COLO668 (cell line): Measurements from ENCODE around the gene TOGARAM2.

Experiments
- DNase-seq: peaks from one replicate; lab custom pipeline; 2025; ENCODE audit not compliant: unreplicated experiment; lab: John Stamatoyannopoulos, UW

Gene TOGARAM2

DNA sequence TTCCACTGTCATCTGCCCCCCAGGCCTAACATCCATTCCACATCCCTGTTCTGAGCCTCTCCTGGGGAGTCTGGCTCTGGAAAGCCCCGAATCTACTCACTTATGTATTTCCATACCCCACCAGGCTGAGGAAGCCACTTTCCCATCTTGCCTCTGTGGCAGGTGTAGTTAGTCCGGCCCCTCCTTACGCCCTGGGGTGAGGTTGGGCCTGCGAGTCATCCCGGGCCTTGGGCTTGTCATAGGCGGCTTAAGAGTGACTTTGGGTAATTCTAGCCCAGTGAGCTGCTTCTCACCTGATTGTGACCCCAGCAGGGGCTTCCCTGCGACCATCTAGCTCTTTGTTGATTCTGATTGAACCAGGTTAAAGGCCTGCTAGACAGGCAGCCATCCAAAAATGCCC is 72.1 kb downstream of the TOGARAM2 start:
- no peak for DNase-seq

DNA sequence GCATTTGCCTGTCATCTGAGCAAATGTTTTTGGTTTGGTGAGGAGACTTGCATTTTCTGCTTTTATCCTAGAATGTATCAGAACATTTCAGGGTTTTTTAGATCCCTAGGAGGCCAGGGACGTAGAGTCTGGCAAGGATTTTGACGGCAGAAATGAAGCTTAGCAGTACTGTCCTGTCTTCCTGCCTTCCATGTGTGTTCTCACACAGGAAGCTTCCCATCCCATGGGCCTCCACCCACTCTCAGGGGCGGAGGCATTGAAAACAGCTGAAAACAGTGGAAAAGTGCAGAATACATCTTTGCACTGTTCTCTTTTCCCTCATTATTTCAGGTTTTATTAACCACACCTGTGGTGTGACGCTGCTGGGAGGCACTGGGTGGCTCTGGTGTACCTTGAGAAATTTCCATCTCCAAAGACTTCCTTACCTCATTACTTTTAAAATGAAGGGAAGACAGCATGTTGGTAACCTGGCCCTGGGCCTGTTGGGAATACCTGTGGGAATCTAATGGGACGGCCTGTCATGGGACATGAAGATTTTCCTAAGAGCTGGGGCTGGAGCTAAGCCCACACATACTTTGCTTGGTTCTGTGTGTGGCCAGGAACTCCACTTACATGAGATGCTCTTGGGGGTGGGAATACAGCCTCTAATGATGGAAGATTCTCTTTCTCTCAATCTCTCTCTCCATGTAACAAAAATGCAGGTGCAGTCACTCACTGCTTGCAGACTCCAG is 72.7 kb downstream of the TOGARAM2 start:
- no peak for DNase-seq

DNA sequence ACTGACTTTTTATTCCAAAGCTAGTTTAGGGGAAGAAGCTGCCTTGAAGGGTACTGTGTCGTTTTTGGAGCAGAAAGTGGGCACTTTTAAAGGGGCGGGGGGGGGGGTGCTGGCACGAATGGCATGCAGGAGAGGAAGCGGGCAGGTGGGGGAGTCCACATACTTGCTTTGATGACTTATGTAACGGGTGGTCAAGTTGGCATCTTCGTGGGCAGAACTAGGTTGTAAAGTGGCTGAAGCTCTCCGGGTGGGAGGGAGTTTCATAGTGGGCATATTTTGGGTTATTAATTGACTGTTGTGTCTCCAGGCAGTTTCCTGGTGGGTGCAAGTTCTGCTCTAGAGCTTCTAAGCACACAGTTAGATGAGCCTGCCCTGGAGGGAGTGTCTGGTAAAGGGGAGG is 73.3 kb downstream of the TOGARAM2 start:
- no peak for DNase-seq

DNA sequence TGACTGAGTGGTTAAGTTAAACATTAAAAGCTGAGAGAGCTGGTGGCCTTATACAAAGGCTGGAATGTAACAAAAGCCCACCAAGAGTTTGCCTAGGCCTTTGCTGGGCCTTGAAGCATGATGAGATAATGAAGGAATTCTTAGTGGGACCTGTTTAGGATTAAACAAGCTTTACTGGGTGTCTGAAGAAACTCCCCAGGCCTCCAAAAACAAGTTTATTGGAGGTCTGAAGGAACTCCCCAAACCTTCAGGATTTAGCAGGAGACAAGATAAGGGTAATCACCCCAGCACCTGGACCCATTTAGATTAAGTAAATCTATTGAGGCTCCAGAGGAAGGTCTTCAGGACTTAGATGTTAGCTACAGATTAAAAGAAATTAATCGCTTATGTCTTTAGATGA is 74.5 kb downstream of the TOGARAM2 start:
- DNase-seq, result no peak

DNA sequence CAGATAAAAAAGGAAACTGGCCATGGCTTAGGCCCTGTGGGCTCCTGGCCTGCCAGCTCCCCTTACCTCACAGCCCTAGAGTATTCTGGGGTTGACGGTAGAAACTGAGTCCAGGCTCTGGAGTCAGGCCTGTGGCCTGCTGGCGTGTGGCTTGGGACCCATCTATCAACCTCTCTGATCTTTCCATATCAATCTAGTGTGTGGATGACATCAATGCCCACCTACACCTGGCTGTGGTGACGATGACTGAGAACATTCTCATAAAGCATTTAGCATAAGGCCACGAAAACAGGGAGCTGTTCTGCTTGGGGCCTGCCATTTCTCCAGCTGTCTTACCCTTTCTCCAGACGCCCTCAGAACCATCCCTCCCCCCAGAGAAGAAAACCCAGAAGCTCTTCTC is 75.4 kb downstream of the TOGARAM2 start:
- no peak for DNase-seq

DNA sequence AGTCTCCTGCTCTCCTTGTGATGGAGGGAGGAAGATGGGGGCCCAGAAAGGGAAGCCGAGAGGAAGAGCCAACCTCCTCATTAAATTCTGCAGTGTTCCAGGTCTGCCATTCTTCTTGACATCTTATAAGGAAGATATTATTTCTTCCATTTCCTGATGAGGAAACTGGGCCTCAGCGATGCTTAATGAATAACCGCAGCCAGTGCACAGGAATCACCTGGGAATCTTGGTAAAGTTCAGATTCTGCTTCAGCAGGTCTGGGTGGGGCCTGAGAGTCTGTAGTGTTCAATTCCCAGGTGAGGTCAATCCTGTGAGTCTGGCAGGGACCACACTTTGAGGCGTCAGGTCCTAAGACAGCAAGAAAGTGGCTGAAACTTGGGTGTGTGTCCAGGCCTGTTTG is 75.9 kb downstream of the TOGARAM2 start:
- no peak for DNase-seq

DNA sequence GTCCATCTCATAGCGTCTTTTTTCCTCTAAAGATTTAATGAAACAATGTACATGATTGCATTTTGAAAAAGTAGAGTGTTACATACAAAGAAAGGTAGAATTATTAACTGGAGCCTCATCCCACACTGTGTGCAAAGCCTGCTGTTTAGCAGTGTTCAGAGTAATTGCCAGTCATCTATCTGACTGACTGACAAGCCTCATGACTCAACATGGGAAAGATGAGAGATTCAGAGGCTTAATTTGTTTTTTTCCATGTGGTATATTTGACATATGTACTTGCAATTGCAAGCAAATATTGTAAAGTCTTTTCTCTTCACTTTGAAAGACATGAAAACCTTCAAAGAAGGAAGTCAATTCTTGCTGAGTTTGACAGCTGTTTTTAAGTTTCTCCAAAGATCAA is 78.5 kb downstream of the TOGARAM2 start:
- DNase-seq, result no peak

DNA sequence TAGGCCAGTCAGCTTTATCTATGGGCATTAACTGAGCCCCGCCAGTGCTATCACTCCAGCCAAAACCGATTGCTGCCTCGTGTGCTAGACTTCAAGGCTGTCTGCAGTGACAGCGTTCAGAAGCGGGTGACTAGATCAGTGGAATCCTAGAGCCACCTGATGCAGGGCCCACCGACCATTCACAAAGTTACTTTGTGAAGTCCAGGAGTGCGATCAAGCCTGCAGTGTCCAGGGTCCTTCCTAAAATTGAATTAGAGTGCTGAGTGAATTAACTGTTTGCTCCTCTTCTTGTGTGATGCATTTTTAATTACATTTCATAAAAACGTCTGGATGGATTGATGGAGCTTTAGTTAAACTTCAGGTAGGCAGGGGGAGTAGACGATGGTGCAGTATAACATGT is 79.3 kb downstream of the TOGARAM2 start:
- no peak for DNase-seq

DNA sequence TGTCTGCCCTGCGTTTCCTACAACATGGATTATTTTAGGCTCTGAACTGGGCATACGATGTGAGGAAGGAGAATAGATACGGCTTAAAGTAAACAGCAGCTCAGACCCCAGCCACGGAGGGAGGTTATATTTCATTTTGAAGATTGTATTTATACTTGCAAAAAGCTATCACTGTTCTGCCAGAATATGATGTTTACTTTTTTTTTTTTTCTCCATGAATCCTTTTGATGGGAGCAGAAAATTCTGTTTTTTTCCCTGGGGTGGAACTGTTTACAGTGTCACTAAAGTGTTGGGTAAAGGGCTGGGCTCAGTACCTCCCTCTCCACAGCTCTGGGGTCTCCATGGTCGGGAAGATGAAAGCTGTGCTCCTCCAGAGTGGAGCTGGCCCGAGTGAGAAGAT is 80.1 kb downstream of the TOGARAM2 start:
- no peak for DNase-seq

DNA sequence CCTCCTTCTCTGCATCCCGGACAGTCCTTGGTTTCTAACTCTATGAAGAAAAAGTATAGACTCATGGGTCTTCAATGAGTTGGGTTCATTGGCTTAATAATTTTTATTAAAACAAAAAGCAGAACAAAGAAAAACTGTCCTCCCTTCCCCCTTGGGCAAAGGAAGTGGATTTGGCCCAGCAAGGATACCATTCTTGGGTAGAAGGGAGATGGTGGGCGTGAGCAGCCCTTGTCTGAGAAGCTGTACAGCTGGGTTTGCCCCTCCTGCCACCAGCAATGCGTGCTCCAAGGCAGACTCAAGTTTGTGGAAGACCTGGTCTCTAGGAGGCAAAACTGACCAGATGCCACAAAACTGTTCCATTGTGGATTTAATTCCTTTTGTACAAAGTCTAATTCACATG is 80.5 kb downstream of the TOGARAM2 start:
- DNase-seq, result no peak

DNA sequence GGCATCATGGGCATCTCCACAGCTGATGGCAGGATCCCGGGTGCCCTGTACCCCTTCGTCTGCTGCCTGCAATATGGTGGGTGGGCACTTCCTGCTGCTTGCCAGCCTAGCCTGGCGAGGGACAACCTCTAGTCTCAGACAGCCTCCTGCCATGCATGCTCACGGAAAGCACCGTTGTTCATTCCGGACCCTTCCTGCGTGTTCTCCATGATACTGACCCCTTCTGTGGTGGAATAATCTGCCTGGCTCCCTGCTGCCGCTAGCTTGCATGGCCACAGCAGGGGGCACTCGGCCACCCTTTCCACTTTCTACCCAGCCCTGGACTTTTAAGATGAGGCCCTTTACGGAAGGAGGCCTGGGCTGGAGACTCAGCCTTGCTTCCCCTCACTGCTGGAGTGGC is 81.3 kb downstream of the TOGARAM2 start:
- no peak for DNase-seq

DNA sequence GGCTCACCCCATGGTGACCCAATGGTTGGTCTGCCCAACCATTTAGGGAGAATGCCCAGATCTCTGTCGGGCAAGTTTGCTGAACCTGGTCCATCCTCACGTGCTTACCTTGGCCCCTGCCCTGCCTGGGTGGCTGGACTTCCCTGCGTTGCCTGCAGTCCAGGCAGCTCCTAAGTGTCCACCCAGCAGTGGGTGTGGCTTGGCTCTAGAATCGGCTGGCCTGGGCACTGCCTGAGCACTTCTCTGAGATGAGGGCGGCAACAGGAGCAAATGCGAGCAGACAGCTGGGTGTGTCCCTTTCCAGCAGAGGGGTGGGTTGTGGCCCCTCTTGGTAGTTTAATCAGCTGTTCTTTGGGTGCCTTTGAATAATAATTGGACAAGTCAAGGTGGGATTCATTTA is 82.0 kb downstream of the TOGARAM2 start:
- no peak for DNase-seq

DNA sequence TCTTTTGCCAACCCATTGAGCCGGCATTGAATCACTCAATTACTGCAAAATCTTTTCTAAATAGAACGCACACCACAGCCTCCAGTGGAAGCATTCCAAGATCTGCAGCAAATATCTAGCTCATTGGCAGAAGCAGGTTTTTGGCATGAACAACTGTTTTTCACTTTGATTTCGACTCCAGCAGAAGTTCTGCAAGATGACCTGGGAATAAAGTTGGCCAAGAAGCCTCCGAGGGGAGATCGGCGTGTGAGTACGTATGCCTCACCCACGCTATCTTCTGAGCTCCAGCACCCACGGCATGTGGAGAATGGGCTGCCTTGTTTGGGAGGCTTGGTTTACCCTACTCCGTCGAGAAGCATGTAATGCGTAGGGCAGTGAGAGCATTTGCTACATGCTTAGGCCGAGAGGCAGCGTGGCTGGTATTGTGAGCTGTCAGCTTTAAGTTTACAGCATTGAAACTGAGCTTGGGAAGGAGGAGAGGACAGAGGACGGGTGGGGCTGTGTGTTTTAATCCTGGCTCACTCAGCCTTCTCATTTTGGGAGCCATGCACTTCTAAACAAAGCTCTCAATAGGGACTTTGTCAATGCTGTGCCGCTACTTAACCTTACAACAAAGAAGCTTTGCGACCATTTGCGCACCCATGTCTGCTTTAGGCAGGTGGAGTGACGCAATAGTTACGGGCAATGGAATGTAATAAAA is 82.7 kb downstream of the TOGARAM2 start:
- DNase-seq, result no peak

DNA sequence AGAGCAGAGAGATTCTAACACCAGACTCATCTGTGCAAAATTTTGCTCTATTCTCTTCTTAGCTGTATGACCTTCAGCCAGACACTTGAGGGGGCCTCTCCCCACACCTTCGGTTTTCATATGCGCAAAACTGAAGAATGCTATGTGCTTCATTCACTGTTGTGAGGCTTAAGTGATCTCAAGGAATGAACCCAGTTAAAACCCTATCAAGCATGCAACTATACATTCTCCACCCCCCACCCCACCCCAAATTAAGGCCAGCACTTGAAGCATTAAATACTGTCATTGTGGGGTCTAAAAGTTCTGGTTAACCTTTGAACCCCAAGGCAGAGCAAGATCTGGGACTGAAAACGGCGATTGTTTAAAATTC is 83.2 kb downstream of the TOGARAM2 start:
- no peak for DNase-seq

DNA sequence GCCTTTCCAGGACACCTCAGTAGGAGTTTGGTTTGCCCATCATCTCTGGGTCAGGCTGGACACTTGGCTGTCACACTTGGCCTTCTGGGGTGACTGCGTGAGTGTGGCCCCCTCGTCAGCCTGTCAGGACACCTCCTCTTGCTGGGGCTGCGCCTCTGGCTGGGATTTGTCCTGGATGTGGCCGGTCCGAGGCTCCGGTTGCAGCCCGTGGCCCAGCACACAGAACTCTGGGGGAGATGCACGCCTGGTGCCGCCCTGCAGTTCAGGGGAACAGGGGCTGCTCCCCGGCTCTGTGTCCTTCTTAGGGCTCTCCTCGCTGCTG is 83.6 kb downstream of the TOGARAM2 start:
- no peak for DNase-seq

DNA sequence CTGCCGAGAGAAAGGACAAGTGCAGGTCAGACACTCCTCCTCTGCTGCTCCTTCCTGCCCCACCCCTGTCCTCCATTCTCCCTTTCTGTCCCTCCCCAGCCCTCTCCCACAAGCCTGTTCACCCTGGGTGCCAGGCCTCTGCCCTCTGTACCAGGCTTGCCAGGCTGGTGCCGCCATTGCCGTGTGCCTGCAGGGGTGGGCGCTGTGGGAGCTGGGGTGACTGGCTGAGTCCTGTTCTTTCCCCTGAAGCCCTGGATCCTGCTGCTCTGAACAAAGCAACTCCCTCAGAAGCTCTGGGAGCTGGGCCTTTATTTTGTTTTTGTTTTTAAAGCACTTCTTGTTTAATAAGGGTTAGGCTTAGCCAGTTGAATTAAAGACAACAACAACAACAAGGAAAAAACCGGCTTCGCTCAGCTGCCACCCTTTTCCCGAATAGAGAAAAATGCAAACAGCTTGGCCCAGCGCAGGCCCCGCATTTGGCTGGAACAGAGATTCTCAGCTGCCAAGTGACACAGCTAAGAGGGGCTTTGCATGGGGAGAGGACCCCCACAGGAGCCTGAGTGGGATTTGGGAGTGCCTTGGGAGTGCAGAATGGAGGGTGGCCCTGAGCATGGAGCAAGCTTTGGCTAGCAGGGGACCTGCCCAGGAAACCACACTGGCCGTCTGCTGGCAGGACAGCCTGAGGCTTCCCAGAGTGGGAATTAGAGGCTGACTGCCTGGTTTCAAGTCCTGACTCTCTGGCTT is 84.1 kb downstream of the TOGARAM2 start:
- no peak for DNase-seq

DNA sequence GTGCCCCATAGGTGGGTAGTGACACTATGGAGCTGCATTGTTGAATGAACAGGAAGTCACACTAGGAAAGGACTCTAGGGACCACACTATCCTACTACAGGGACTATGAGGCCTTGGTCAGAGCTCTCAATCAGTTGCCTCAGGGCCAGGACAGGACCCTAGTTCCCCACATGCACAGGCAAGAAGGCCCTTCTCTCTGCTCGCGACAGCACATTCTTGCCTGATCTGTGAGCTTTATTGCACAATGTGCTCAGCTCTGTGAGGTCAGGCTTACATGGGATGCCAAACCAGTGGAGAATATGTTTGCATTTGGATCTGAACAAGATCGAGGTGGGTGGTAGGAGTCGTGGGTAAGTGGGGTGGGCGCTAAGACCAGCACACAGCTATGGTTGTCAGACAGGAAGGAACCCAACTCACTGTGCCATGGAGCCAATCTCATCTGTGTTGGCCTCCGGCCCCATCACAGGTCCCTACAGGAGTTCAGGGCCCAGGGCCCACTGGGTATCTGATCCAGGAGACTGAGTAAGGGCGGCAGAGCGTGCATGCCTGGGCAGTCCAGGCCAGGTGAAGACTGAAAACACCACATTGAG is 85.3 kb downstream of the TOGARAM2 start:
- no peak for DNase-seq

DNA sequence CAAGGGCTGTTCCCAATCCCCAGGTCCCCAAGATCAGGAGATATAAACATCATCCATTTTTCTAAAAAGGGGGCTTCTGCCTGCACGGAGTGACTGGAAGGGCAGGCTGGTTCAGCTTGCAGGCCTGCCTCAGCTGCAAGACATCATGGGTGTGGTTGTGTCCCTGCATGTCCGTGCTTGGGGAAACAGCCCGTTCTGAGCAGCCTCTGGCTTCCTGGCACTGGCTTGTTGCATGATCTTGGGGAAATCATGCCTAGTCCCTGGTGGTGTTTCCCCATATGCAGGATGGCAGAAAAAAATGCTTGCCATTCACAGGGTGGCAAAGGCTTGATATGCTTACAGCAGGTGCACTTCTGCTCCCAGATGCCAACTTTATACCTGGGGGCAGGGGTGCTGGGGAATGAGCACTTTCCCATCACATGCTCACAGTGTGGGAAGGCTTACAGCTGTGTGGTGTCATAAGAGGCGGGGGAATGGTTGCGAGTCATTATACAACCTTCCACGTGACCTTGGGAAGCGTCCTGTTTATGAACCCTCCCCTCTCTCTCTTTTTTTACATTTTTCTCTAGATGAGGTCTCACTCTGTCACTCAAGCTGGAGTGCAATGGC is 86.0 kb downstream of the TOGARAM2 start:
- no peak for DNase-seq

DNA sequence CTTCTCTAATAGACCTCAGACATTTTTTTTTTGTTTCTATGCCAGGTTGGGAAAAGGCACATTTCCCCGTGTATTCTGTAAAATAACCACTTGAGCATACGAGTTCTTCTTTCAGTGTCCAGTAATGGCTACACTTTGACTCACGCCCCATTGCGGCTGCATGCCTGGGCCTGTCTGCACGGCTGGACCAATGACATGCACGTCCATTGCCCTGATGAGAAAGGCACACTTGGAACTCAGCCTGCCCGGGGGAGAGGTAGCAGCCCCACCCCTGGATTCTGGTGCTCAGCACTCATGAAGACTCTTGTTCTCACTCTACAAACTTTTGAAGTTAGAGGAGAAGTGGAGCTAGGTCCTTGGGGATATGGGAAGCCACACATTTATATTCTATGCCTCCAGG is 87.4 kb downstream of the TOGARAM2 start:
- DNase-seq, result no peak

DNA sequence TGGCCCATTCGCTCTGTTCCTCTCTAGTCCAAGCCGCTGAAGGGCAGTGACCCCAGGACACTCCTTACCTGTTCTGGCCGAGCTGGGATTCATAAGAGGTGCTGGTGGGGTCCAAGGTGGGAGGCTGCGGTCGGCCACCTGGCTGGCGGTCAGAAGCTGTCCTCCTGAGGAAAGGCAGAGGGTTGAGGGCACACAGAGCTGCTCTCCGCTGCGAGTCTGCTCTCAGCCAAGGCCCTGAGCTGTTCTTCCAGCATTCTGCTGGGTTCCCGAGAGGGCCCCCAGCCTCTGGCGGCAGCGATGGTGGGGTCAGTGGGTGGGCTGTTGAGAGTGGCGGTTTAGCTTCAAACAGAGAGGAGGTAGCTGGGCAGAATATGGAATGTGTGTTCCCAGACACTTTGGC is 89.4 kb downstream of the TOGARAM2 start:
- no peak for DNase-seq
